HG03565 (cell line): Measurements from ENCODE around the gene LSM8.
"Not testable (repeated sequence)": the region's sequence is repeated elsewhere in the genome, so short reads cannot be mapped to it uniquely, and the experiment has no call there.

Experiments
- ATAC-seq: cut with Tn5 transposase; IDR thresholded peaks from one replicate; pipeline ENCODE4 v1.9.1; 2021; ENCODE audit warnings: mild to moderate bottlenecking, moderate library complexity; ENCODE audit not compliant: unreplicated experiment

Gene LSM8

GRCh38 chr7:118183786-118184564, at the start of gene LSM8:
LSM8 (plus strand) TSS chr7:118184164; CDS start chr7:118184224, 60 bp downstream.
- peak; percentile 98 for ATAC-seq

GRCh38 chr7:118134420-118134819, 49.5 kb upstream of the LSM8 start:
- ATAC-seq = not testable (repeated sequence)

- no peak for ATAC-seq
Measured at GRCh38 chr7:118140468-118140867, 43.5 kb upstream of the LSM8 start.

GRCh38 chr7:118142012-118142411, 42.0 kb upstream of the LSM8 start:
- ATAC-seq = no peak

GRCh38 chr7:118148930-118149329, 35.0 kb upstream of the LSM8 start:
- ATAC-seq = peak; percentile 48

- no peak for ATAC-seq
Measured at GRCh38 chr7:118149394-118149793, 34.6 kb upstream of the LSM8 start.

GRCh38 chr7:118151671-118152070, 32.3 kb upstream of the LSM8 start:
- ATAC-seq = no peak

- no peak for ATAC-seq
Measured at GRCh38 chr7:118152149-118152548, 31.8 kb upstream of the LSM8 start.

- ATAC-seq = no peak
Measured at GRCh38 chr7:118152654-118153053, 31.3 kb upstream of the LSM8 start.

GRCh38 chr7:118153551-118154177, 30.3 kb upstream of the LSM8 start:
- ATAC-seq = peak; percentile 37

GRCh38 chr7:118158766-118159165, 25.2 kb upstream of the LSM8 start:
- ATAC-seq = no peak

- ATAC-seq = no peak
Measured at GRCh38 chr7:118169146-118169545, 14.8 kb upstream of the LSM8 start.

- ATAC-seq = no peak
Measured at GRCh38 chr7:118175740-118176139, 8.2 kb upstream of the LSM8 start.

GRCh38 chr7:118179191-118179590, 4.8 kb upstream of the LSM8 start:
- ATAC-seq = no peak

GRCh38 chr7:118182593-118183427, 1.2 kb upstream of the LSM8 start:
- ATAC-seq = no peak

GRCh38 chr7:118183428-118183785, 557 bp upstream of the LSM8 start:
- ATAC-seq = no peak

GRCh38 chr7:118184565-118184940, 589 bp downstream of the LSM8 start:
- ATAC-seq = no peak

- ATAC-seq = no peak
Measured at GRCh38 chr7:118185163-118185860, 1.3 kb downstream of the LSM8 start.

- no peak for ATAC-seq
Measured at GRCh38 chr7:118186501-118186900, 2.5 kb downstream of the LSM8 start.

GRCh38 chr7:118194571-118194970, 10.6 kb downstream of the LSM8 start:
- no peak for ATAC-seq

- peak; percentile 81 for ATAC-seq
Measured at GRCh38 chr7:118195837-118196474, 12.0 kb downstream of the LSM8 start.
